Kidney capillary endothelial cell (primary cell): Measurements from ENCODE around the gene LST1.
"Not testable (repeated sequence)": the region's sequence is repeated elsewhere in the genome, so short reads cannot be mapped to it uniquely, and the experiment has no call there.

ENCODE experiments used
- DNase-seq: peaks from one replicate; pipeline ENCODE4 v3.0.0-alpha.2; 2018; ENCODE audit warnings: low spot score

Gene LST1

GRCh38 chr6:31580807-31581433 lies 5.2 kb upstream of the LST1 start:
- DNase-seq, result peak; percentile 81

GRCh38 chr6:31581434-31582229 lies 4.4 kb upstream of the LST1 start:
- no peak for DNase-seq

- no peak for DNase-seq
Observed at GRCh38 chr6:31582230-31582643, 3.8 kb upstream of the LST1 start, which contains the start of gene LTB. Gene LTB, minus strand, starts transcription at chr6:31582424. Its CDS starts 7 bp downstream, at chr6:31582417.

GRCh38 chr6:31585491-31585890 lies 586 bp upstream of the LST1 start:
- no peak for DNase-seq

GRCh38 chr6:31586599-31587281 lies 663 bp downstream of the LST1 start:
- no peak for DNase-seq

DNA sequence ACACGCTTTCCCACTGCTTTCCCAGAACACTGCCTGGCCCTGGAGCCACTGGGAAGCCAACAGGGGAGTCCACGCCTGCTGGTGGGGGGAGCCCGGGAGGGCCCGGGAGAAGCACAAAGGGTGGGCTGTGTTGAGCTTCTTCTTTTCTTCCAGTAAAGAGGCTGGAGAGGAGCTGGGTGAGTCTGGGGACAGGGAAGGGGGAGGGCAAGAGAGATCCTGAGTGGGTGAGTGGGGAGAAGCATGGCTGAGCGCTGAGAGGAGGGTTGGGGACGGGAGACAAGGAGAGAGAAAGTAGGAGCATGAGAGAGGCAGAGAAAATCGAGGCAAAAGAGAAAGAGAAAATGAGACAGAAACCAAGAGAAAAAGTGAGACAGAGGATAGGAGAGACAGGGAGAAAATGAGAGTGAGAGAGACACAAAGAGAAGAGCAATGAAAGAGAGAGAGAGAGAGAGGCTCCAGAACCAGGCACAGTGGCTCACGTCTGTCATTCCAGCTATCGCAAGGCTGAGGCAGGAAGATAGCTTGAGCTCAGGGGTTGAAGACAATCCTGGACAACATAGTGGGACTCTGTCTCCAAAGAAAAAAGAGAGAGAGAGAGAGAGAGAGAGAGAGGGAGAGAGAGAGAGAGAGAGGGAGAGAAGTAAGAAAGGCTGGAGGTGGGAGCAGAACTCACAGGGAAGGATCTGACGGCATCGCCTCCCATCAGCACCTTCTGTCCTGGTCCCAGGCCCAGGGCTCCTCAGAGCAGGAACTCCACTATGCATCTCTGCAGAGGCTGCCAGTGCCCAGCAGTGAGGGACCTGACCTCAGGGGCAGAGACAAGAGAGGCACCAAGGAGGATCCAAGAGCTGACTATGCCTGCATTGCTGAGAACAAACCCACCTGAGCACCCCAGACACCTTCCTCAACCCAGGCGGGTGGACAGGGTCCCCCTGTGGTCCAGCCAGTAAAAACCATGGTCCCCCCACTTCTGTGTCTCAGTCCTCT lies 2.0 kb downstream of the LST1 start:
- no peak for DNase-seq

DNA sequence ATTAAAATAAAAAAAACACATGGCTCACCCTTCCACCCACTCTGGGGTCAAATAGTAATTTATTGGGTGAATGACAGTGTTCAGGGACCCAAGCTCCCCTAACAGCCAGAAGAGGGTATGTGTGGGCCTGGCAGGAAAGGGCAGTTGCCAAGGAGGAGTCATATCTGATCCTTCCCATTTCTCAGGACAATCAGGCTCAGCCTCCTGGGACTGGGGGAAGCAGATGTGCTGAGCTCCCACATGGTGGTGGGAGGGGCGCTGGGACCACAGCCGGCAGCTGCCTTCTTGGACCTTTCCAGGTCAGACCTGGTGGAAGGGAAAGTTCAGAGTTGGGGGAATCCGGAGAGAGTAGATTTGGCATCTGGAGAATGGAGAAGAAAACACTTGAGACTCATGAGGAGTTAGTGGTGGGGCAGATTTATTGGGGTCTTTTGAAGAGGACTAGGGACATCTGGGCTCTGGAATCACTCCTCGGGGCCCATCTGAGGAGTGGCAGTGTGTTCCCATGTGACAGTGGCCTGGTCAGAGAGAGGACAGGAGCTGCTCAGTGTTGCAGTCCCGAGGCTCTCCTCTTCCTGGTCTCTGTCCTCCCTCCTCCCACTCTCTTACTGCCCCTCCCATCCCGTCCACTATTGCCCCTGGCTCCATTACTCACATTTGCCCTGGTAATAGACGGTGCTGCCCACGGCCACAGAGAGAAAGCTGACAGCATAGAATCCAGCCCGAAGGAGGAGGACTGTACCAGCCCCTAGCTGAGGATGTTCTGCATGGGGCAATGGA lies 3.0 kb downstream of the LST1 start:
- DNase-seq, result no peak

GRCh38 chr6:31590691-31591090 lies 4.6 kb downstream of the LST1 start:
- not testable (repeated sequence) for DNase-seq

DNA sequence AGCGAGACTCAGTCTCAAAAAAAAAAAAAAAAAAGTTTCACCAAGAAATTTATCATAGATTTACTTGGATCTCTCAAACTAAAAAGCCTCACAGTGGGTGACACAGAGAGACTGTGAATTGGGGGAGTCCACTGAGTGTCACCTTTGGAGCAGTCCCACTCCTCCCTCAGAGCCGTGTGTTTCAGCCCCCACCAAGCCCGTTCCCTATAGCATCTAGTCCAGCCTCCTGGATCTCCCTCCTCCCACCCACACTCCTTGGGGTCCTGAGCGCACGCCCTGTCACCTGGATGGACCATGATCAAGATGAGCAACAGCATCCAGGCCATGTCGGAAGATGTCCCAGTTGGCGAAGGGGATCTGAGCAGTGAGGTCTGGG lies 6.3 kb downstream of the LST1 start:
- DNase-seq, result no peak

GRCh38 chr6:31597006-31597405 lies 10.9 kb downstream of the LST1 start:
- DNase-seq, result peak; percentile 73

GRCh38 chr6:31607317-31607716 lies 21.2 kb downstream of the LST1 start:
- DNase-seq, result no peak

GRCh38 chr6:31609519-31610406 lies 23.7 kb downstream of the LST1 start:
- no peak for DNase-seq

DNA sequence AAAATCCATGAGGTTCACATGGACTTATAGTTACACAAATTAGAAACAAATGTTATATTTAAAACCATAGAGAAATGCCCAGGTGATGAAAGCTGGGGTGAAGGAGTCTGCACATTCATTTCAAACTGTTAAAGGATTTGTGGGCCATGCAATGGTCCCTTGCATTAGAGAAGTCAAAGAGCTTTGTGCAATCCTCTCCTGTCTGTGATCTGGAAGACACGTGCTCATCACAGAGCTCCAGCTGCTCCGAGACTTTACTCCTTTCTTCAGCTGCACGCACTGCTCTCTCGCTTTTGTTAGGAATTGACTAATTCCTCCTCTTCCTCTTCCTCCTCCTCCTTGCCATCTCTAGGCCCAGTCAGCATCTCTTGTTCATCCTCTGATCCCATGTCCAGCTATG lies 24.9 kb downstream of the LST1 start:
- DNase-seq, result no peak

DNA sequence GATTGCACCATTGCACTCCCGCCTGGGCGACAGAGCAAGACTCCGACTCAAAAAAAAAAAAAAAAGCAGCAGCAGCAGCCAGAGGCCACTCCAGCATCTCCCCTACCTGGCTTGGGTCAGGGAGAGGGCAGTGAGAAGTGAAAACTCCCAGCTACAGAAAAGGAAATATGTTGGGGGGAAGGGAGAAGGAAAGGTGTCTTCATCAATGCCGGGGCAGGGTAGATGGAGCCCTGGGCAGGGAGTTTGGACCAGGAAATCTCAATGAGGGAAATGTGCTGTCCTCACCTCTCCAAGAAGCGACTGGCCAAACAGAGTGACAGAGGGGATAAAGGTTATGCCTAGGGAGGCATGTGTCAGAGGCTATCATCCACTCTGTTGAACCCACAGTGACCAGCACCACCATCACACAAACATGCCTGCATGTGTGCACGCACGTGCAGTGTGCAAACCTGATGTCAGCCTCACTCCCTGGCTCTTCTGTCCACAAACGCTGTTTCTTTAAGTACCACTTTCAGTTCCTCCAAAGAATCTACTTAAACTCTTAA lies 28.1 kb downstream of the LST1 start:
- DNase-seq, result no peak

GRCh38 chr6:31614684-31615578 lies 28.9 kb downstream of the LST1 start, which contains the start of gene AIF1:
Gene AIF1, plus strand, starts transcription at chr6:31615234. Its CDS starts 96 bp downstream, at chr6:31615330.
- no peak for DNase-seq

DNA sequence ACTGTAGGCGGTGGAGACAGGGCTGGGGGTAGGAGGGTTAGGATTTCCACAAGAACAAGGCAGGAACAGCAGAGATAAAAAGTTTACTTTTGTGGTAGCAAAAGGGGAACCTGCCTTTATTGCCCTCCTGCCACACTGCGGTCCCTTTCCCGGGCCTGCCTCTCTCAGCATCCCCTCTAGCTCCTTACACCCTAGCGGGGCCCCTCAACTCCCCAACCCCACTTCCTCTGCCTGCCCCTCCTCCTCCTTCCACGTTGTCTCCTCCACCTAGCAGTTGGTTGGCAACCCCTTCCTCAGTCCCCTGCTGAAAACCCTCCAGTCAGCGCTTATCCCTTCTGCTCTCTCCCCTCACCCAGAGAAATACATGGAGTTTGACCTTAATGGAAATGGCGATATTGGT lies 29.7 kb downstream of the LST1 start:
- no peak for DNase-seq

DNA sequence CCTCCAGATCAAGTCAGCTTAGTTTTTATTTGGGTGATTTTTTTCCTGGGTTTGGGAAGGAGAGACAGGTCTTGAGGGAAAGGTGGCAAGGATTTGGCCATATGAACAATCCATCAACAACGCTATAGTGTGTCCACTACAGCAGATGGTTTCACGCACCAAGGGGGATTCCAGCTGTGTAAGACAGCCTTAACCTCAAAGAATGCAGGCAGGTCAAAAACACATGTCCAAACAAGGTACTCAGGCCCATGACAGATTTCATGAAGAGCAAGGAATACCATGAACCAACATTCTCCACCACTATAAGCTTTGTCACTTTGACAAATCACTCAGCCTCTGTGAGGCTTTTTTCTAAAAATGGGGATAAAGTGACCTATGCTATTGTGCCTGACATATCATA lies 30.9 kb downstream of the LST1 start:
- no peak for DNase-seq

GRCh38 chr6:31619805-31620585 lies 33.9 kb downstream of the LST1 start:
- peak; percentile 97 for DNase-seq
